ENCODE data around the gene AADACL2.
A peak's percentile ranks its signal among the peaks of the same experiment; 100 is the strongest.

The AADACL2 gene

DNA sequence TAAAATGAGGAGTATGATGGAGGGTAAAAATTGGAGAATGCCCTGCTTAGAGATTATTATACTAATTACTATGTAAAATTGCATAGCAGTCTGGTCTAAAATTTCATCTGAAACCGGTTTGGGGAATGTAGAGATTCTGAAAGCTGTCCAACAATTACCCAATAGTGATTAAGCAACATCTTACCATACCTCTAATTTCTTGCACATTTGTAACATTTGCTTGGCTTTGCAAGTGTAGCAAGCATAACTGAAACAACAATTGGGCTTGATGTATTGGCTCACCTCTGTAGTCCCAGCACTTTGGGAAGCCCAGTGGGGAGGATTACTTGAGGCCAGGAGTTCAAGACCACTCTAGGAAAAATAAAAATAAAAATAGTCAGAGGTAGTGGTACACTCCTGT is 17.4 kb downstream of the AADACL2 start:
- TF ChIP-seq TEAD4 (IDR thresholded peaks at IDR 0.05): no peak
- peak; percentile 85 for TF ChIP-seq CEBPB (IDR thresholded peaks at IDR 0.05)

DNA sequence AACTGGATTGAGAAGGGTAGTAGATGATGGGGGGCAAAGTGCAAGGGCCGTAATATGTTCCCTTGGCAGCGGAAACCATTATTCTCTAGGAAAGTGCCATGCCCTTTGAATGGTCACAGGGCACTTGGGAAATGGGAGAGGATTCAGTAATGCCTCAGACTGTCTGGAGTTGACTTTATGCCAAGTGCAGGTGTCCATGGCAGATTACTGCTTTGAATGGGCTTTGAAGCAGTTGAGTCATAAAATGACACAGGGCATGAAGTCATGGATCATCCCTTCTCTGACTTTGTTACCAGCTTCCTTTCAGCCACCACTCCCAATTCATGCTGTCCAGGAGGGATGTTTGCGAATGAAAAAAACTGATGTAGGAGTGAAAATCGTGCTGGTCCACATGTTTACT is 20.1 kb downstream of the AADACL2 start:
- TF ChIP-seq, protein P1, sequence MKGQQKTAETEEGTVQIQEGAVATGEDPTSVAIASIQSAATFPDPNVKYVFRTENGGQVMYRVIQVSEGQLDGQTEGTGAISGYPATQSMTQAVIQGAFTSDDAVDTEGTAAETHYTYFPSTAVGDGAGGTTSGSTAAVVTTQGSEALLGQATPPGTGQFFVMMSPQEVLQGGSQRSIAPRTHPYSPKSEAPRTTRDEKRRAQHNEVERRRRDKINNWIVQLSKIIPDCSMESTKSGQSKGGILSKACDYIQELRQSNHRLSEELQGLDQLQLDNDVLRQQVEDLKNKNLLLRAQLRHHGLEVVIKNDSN (IDR thresholded peaks at IDR 0.05): no peak
- no peak for TF ChIP-seq MAX (IDR thresholded peaks at IDR 0.05)
- no peak for TF ChIP-seq EP300 (IDR thresholded peaks at IDR 0.05; ENCODE audit: borderline replicate concordance)
- TF ChIP-seq TCF12 (IDR thresholded peaks at IDR 0.05; ENCODE audit: low read depth): no peak
- TF ChIP-seq NFIC (IDR thresholded peaks at IDR 0.05): no peak
- TF ChIP-seq, protein P2, sequence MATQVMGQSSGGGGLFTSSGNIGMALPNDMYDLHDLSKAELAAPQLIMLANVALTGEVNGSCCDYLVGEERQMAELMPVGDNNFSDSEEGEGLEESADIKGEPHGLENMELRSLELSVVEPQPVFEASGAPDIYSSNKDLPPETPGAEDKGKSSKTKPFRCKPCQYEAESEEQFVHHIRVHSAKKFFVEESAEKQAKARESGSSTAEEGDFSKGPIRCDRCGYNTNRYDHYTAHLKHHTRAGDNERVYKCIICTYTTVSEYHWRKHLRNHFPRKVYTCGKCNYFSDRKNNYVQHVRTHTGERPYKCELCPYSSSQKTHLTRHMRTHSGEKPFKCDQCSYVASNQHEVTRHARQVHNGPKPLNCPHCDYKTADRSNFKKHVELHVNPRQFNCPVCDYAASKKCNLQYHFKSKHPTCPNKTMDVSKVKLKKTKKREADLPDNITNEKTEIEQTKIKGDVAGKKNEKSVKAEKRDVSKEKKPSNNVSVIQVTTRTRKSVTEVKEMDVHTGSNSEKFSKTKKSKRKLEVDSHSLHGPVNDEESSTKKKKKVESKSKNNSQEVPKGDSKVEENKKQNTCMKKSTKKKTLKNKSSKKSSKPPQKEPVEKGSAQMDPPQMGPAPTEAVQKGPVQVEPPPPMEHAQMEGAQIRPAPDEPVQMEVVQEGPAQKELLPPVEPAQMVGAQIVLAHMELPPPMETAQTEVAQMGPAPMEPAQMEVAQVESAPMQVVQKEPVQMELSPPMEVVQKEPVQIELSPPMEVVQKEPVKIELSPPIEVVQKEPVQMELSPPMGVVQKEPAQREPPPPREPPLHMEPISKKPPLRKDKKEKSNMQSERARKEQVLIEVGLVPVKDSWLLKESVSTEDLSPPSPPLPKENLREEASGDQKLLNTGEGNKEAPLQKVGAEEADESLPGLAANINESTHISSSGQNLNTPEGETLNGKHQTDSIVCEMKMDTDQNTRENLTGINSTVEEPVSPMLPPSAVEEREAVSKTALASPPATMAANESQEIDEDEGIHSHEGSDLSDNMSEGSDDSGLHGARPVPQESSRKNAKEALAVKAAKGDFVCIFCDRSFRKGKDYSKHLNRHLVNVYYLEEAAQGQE (IDR thresholded peaks at IDR 0.05; ENCODE audit: low read depth): no peak
- TF ChIP-seq TEAD4 (IDR thresholded peaks at IDR 0.05): no peak
- TF ChIP-seq YY1 (IDR thresholded peaks at IDR 0.05; ENCODE audit: low read depth): no peak
- TF ChIP-seq EGR1 (IDR thresholded peaks at IDR 0.05): no peak
- TF ChIP-seq CREB1 (IDR thresholded peaks at IDR 0.05; ENCODE audit: low read depth): no peak
- no peak for TF ChIP-seq RAD21 (IDR thresholded peaks at IDR 0.05; ENCODE audit: low read depth)
- TF ChIP-seq CEBPB (IDR thresholded peaks at IDR 0.05): no peak
- TF ChIP-seq TAF1 (IDR thresholded peaks at IDR 0.05; ENCODE audit: low read depth): no peak
- TF ChIP-seq ZBTB7A (IDR thresholded peaks at IDR 0.05; ENCODE audit: low read depth): no peak
- TF ChIP-seq FOXM1 (IDR thresholded peaks at IDR 0.05; ENCODE audit: borderline replicate concordance, low read depth): no peak

GRCh38 chr3:151761581-151761980 is 27.9 kb downstream of the AADACL2 start:
- TF ChIP-seq TCF12 (IDR thresholded peaks at IDR 0.05; ENCODE audit: low read depth) (no peak), CREB1 (IDR thresholded peaks at IDR 0.05; ENCODE audit: low read depth) (no peak), ZBTB7A (IDR thresholded peaks at IDR 0.05; ENCODE audit: low read depth) (no peak)
- TF ChIP-seq, protein P2 (IDR thresholded peaks at IDR 0.05; ENCODE audit: low read depth): peak; percentile 51; the same call in 1 of the 2 replicates

DNA sequence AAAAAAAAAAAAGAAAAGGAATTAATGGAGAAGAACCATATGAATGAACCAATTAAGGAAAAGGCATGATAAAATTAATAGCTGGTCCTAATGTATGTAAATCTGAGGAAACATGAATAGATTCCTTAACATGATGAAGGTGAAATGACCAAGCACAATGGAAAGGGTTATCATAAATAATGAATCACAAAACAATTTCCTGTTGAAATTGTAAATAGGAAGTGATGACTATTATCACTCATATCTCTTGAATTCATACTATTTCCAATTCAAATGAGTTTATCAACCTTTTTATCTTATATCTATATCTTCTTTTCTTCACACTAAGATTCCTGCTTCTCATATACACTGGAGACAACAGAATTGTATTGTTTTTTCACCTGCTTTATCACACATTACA is 32.0 kb downstream of the AADACL2 start:
- TF ChIP-seq RAD21 (IDR thresholded peaks at IDR 0.05; ENCODE audit: low read depth) (no peak), TEAD4 (IDR thresholded peaks at IDR 0.05) (no peak), TCF12 (IDR thresholded peaks at IDR 0.05; ENCODE audit: low read depth) (no peak), FOXM1 (IDR thresholded peaks at IDR 0.05; ENCODE audit: borderline replicate concordance, low read depth) (no peak), YY1 (IDR thresholded peaks at IDR 0.05; ENCODE audit: low read depth) (no peak), TAF1 (IDR thresholded peaks at IDR 0.05; ENCODE audit: low read depth) (no peak)

GRCh38 chr3:151766454-151766853 is 32.7 kb downstream of the AADACL2 start:
- TF ChIP-seq ZBTB7A (IDR thresholded peaks at IDR 0.05; ENCODE audit: low read depth) (no peak), CREB1 (IDR thresholded peaks at IDR 0.05; ENCODE audit: low read depth) (no peak)

GRCh38 chr3:151768393-151768930 is 34.7 kb downstream of the AADACL2 start:
- no peak for TF ChIP-seq TAF1 (IDR thresholded peaks at IDR 0.05; ENCODE audit: low read depth)
- TF ChIP-seq CREB1 (IDR thresholded peaks at IDR 0.05; ENCODE audit: low read depth): no peak
- TF ChIP-seq ZBTB7A (IDR thresholded peaks at IDR 0.05; ENCODE audit: low read depth): no peak
- no peak for TF ChIP-seq TEAD4 (IDR thresholded peaks at IDR 0.05)
- no peak for TF ChIP-seq EGR1 (IDR thresholded peaks at IDR 0.05)
- TF ChIP-seq EP300 (IDR thresholded peaks at IDR 0.05; ENCODE audit: borderline replicate concordance): no peak
- no peak for TF ChIP-seq MAX (IDR thresholded peaks at IDR 0.05)
- TF ChIP-seq FOXM1 (IDR thresholded peaks at IDR 0.05; ENCODE audit: borderline replicate concordance, low read depth): no peak
- no peak for TF ChIP-seq CEBPB (IDR thresholded peaks at IDR 0.05)
- no peak for TF ChIP-seq NFIC (IDR thresholded peaks at IDR 0.05)
- no peak for TF ChIP-seq YY1 (IDR thresholded peaks at IDR 0.05; ENCODE audit: low read depth)
- TF ChIP-seq TCF12 (IDR thresholded peaks at IDR 0.05; ENCODE audit: low read depth): no peak
- TF ChIP-seq, protein P2 (IDR thresholded peaks at IDR 0.05; ENCODE audit: low read depth): no peak
- TF ChIP-seq, protein P1 (IDR thresholded peaks at IDR 0.05): no peak
- TF ChIP-seq RAD21 (IDR thresholded peaks at IDR 0.05; ENCODE audit: low read depth): no peak

Data from Ishikawa (cell line).